Measurements from ENCODE around the gene GRID2.

DNA sequence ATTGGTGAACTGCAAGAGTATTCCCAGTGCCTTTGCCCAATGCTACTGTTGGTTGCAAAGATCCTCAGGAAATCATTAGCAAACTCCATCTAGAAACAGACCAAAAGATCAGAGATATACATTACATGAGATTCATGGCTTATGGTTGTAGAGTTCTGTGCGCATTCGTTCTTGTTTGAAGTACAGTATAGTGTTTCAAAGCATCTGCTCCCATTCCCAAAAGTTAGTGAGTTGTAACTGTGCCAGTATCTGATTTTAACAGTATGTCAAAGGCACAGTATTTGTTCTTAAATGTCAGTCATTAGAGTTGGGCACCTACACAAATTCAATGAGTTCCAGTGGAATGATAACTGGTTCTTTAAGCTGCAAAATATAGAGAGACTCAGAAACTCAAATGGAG is 1210.1 kb downstream of the GRID2 start:
- no peak for TF ChIP-seq CTCF (IDR thresholded peaks at IDR 0.05)
- no peak for TF ChIP-seq POLR2A (IDR thresholded peaks at IDR 0.05)
- no peak for TF ChIP-seq POLR2AphosphoS5 (IDR thresholded peaks at IDR 0.05)

Measured in transverse colon (tissue), 4 donors.